WTC11 (cell line): ENCODE results near the gene GJA1. TPM values are rescaled to one million over a fixed set of nuclear protein-coding genes. Genes with fewer than 3 reads are reported as not detected.

Experiments
- ATAC-seq: fragments of 200-7000 bp; cut with Tn5 transposase; 2 replicates; pipeline ENCODE4 v1.10.0; 2021; ENCODE audit warnings: mild to moderate bottlenecking, moderate library complexity
- CTCF ChIA-PET: fragments of 300-600 bp; sonication (Branson Sonifier 250); formaldehyde crosslinking; loops from one replicate; lab custom pipeline; 2021; ENCODE audit warnings: antibody characterized with exemption; lab: Charles Lee
- POLR2A ChIA-PET: fragments of 350-600 bp; sonication (Branson Sonifier 250); formaldehyde crosslinking; loops from one replicate; lab custom pipeline; 2021; ENCODE audit warnings: antibody characterized with exemption; lab: Charles Lee
- DNase-seq: peaks from one replicate; pipeline ENCODE4 v3.0.0; 2021; ENCODE audit warnings: low spot score
- H3K27ac Mint-ChIP-seq: 2 replicates; pipeline ENCODE4 v1.8.0; 2021; ENCODE audit warnings: mixed read lengths
- H3K27me3 Mint-ChIP-seq: 2 replicates; pipeline ENCODE4 v1.8.0; 2021; ENCODE audit warnings: low read depth, mild to moderate bottlenecking, moderate library complexity, mixed read lengths
- H3K36me3 Mint-ChIP-seq: 2 replicates; pipeline ENCODE4 v1.8.0; 2021; ENCODE audit warnings: mixed read lengths
- H3K4me1 Mint-ChIP-seq: 2 replicates; pipeline ENCODE4 v1.8.0; 2022; ENCODE audit warnings: mixed read lengths
- H3K4me3 Mint-ChIP-seq: 2 replicates; pipeline ENCODE4 v1.8.0; 2021; ENCODE audit warnings: mild to moderate bottlenecking, moderate library complexity, mixed read lengths
- H3K9me3 Mint-ChIP-seq: 2 replicates; pipeline ENCODE4 v1.8.0; 2021; ENCODE audit warnings: mixed read lengths
- AR ChIP-seq: fragments of 250-450 bp; sonication (Bioruptor Pico); IDR thresholded peaks from 2 replicates; pipeline ENCODE4 v1.9.0; 2021; ENCODE audit warnings: mild to moderate bottlenecking
- ATF2 ChIP-seq: sonication (generic); formaldehyde crosslinking; IDR thresholded peaks from 2 replicates; pipeline ENCODE4 v1.8.1; 2022; ENCODE audit warnings: low read depth, missing genetic modification reagents, borderline replicate concordance
- E2F4 ChIP-seq: sonication (generic); formaldehyde crosslinking; IDR thresholded peaks from 2 replicates; pipeline ENCODE4 v1.8.1; 2022; ENCODE audit warnings: low read depth, mild to moderate bottlenecking, moderate library complexity, missing genetic modification reagents, borderline replicate concordance
- FOXK1 ChIP-seq: sonication (generic); formaldehyde crosslinking; IDR thresholded peaks from 2 replicates; pipeline ENCODE4 v1.8.0; 2022; ENCODE audit warnings: mild to moderate bottlenecking, moderate library complexity, missing genetic modification reagents
- JAZF1 ChIP-seq: fragments of 250-450 bp; sonication (Bioruptor Pico); IDR thresholded peaks from 2 replicates; pipeline ENCODE4 v1.9.0; 2021; ENCODE audit warnings: moderate library complexity, mild to moderate bottlenecking, inconsistent platforms
- KAT7 ChIP-seq: sonication (generic); formaldehyde crosslinking; IDR thresholded peaks from 2 replicates; pipeline ENCODE4 v1.8.1; 2023; ENCODE audit warnings: missing genetic modification reagents, mild to moderate bottlenecking, borderline replicate concordance
- MYBL2 ChIP-seq: sonication (generic); formaldehyde crosslinking; IDR thresholded peaks from 2 replicates; pipeline ENCODE4 v1.8.1; 2023; ENCODE audit warnings: mild to moderate bottlenecking, moderate library complexity, missing genetic modification reagents
- NFE2L1 ChIP-seq: sonication (generic); formaldehyde crosslinking; IDR thresholded peaks from 2 replicates; pipeline ENCODE4 v1.8.1; 2023; ENCODE audit warnings: missing genetic modification reagents
- PRRX2 ChIP-seq: fragments of 250-450 bp; sonication (Bioruptor Pico); IDR thresholded peaks from 2 replicates; pipeline ENCODE4 v1.8.0; 2021; ENCODE audit warnings: mild to moderate bottlenecking
- TCF7 ChIP-seq: sonication (generic); formaldehyde crosslinking; IDR thresholded peaks from 2 replicates; pipeline ENCODE4 v1.8.0; 2022; ENCODE audit warnings: mild to moderate bottlenecking, low read depth, missing genetic modification reagents, moderate library complexity
- TEAD1 ChIP-seq: sonication (generic); formaldehyde crosslinking; IDR thresholded peaks from 2 replicates; pipeline ENCODE4 v1.8.0; 2022; ENCODE audit warnings: mild to moderate bottlenecking, missing genetic modification reagents
- USF2 ChIP-seq: sonication (generic); formaldehyde crosslinking; IDR thresholded peaks from 2 replicates; pipeline ENCODE4 v1.8.1; 2023; ENCODE audit warnings: mild to moderate bottlenecking, missing genetic modification reagents, moderate library complexity
- ZNF425 ChIP-seq: fragments of 250-450 bp; sonication (Bioruptor Pico); conservative IDR thresholded peaks from 2 replicates; pipeline ENCODE4 v1.9.0; 2021; ENCODE audit warnings: mild to moderate bottlenecking
- total RNA-seq: library from RNA; stranded (reverse); gene quantifications from 3 replicates; pipeline ENCODE4 v1.2.3, GENCODE V29; 2021
- TF ChIP-seq, protein P1 (sequence below): sonication (generic); formaldehyde crosslinking; IDR thresholded peaks from 2 replicates; pipeline ENCODE4 v1.8.0; 2022; ENCODE audit warnings: mild to moderate bottlenecking, missing genetic modification reagents
- TF ChIP-seq, protein P2 (sequence below): fragments of 250-450 bp; sonication (Bioruptor Pico); IDR thresholded peaks from 2 replicates; pipeline ENCODE4 v1.8.0; 2021; ENCODE audit warnings: mild to moderate bottlenecking
- TF ChIP-seq, protein P3 (sequence below): fragments of 250-450 bp; sonication (Bioruptor Pico); IDR thresholded peaks from 2 replicates; pipeline ENCODE4 v2.1.2; 2022; ENCODE audit warnings: mild to moderate bottlenecking, moderate library complexity

Gene GJA1
- total RNA-seq, 1 experiment from 2014 or later, result 546 TPM

DNA sequence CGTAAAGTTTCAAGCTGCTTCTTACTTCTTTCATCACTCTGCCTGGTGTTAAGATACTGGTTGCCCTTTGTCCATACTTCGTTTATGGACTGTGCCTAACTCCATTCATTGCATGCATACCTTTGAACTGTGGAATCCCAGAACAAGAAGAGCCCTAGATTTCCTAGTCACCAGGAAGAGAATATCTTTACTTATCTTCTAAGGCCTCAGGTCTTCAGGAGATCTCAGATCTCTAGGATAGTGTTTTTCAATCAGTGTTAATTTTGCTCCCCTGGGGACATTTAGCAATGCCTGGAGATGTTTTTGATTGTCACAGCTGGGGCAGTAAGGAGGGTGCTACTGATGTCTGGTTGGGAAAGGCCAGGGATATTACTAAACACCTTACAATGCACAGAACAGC is 35.5 kb upstream of the GJA1 start (continued):
- TF ChIP-seq JAZF1 (CRISPR knock-in tag) (no peak), USF2 (no peak), E2F4 (CRISPR knock-in tag) (no peak), MYBL2 (no peak), AR (CRISPR knock-in tag) (no peak)

GRCh38 chr6:121403964-121404363 is 31.5 kb upstream of the GJA1 start:
- TF ChIP-seq NFE2L1 (CRISPR knock-in tag), result no peak
- TF ChIP-seq ATF2 (CRISPR knock-in tag), result no peak
- TF ChIP-seq, protein P1, sequence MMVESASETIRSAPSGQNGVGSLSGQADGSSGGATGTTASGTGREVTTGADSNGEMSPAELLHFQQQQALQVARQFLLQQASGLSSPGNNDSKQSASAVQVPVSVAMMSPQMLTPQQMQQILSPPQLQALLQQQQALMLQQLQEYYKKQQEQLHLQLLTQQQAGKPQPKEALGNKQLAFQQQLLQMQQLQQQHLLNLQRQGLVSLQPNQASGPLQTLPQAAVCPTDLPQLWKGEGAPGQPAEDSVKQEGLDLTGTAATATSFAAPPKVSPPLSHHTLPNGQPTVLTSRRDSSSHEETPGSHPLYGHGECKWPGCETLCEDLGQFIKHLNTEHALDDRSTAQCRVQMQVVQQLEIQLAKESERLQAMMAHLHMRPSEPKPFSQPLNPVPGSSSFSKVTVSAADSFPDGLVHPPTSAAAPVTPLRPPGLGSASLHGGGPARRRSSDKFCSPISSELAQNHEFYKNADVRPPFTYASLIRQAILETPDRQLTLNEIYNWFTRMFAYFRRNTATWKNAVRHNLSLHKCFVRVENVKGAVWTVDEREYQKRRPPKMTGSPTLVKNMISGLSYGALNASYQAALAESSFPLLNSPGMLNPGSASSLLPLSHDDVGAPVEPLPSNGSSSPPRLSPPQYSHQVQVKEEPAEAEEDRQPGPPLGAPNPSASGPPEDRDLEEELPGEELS (CRISPR knock-in tag), result no peak
- TF ChIP-seq TEAD1 (CRISPR knock-in tag), result no peak
- no peak for TF ChIP-seq FOXK1
- no peak for TF ChIP-seq USF2
- TF ChIP-seq TCF7 (CRISPR knock-in tag), result no peak
- TF ChIP-seq KAT7 (CRISPR knock-in tag), result no peak
- TF ChIP-seq, protein P2, sequence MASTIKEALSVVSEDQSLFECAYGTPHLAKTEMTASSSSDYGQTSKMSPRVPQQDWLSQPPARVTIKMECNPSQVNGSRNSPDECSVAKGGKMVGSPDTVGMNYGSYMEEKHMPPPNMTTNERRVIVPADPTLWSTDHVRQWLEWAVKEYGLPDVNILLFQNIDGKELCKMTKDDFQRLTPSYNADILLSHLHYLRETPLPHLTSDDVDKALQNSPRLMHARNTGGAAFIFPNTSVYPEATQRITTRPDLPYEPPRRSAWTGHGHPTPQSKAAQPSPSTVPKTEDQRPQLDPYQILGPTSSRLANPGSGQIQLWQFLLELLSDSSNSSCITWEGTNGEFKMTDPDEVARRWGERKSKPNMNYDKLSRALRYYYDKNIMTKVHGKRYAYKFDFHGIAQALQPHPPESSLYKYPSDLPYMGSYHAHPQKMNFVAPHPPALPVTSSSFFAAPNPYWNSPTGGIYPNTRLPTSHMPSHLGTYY, result no peak
- TF ChIP-seq, protein P3, sequence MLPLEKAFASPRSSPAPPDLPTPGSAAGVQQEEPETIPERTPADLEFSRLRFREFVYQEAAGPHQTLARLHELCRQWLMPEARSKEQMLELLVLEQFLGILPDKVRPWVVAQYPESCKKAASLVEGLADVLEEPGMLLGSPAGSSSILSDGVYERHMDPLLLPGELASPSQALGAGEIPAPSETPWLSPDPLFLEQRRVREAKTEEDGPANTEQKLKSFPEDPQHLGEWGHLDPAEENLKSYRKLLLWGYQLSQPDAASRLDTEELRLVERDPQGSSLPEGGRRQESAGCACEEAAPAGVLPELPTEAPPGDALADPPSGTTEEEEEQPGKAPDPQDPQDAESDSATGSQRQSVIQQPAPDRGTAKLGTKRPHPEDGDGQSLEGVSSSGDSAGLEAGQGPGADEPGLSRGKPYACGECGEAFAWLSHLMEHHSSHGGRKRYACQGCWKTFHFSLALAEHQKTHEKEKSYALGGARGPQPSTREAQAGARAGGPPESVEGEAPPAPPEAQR, result no peak
- no peak for TF ChIP-seq ZNF425
- TF ChIP-seq PRRX2 (CRISPR knock-in tag), result no peak
- Mint-ChIP-seq H3K36me3 (no peaks in the 10 kb centered on the region), H3K27ac (no peak overlapping the region), H3K9me3 (no peaks in the 10 kb centered on the region), H3K27me3 (no peaks in the 10 kb centered on the region), H3K4me3 (no peak overlapping the region), H3K4me1 (peaks cover 22% of the 10 kb centered on the region)
- no peak for ATAC-seq
- ChIA-PET CTCF (interaction anchor here (1.2 to 2.2 kb wide), 2 partner anchors 85 to 445 kb away, joined by 3 to 5 read pairs; no protein-coding TSS in a partner anchor), POLR2A (no interaction called here)
- DNase-seq, result no peak
